Astrocyte (in vitro differentiated cells and primary cell): Measurements from ENCODE around the gene ZNF14.

Experiments used
- CTCF ChIP-seq: IDR thresholded peaks from 2 replicates; pipeline ENCODE4 v1.5.1; 2011; ENCODE audit warnings: low read depth, mild to moderate bottlenecking, inconsistent platforms, low read length, moderate library complexity; ENCODE audit not compliant: insufficient read depth
- EZH2 ChIP-seq: IDR thresholded peaks from 2 replicates; pipeline ENCODE4 v1.6.1; 2012; ENCODE audit warnings: mild to moderate bottlenecking, low read length, inconsistent platforms; ENCODE audit not compliant: insufficient read depth

- TF ChIP-seq CTCF (no peak), EZH2 (no peak)
Measured at GRCh38 chr19:19661675-19662251, 71.1 kb downstream of the ZNF14 start.
